Measurements from ENCODE around the gene SLC43A3.
"Not testable (repeated sequence)": the region's sequence is repeated elsewhere in the genome, so short reads cannot be mapped to it uniquely, and the experiment has no call there.

The SLC43A3 gene

GRCh38 chr11:57376095-57377090, 50.5 kb downstream of the SLC43A3 start:
- no peak for DNase-seq

GRCh38 chr11:57375490-57375889, 51.4 kb downstream of the SLC43A3 start:
- DNase-seq = no peak

DNA sequence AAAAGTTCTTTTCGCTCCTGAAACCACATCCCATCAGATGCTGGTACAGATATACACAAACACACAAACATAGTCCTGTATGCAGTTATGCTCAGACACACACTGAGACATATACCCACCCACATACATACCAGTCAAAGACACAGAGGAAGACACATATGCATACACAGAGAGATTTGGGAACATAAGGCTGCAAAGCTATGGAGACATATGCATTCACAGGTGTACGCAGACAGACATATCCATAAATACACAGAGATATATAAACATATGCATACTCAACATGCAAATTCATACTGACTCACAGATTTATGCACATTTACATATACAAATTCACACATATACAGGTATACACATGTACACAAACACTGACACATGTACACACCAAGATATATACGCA, 52.0 kb downstream of the SLC43A3 start:
- DNase-seq = no peak

GRCh38 chr11:57373146-57373545, 53.8 kb downstream of the SLC43A3 start:
- DNase-seq = no peak

GRCh38 chr11:57370941-57371340, 56.0 kb downstream of the SLC43A3 start:
- DNase-seq = no peak

- DNase-seq = no peak
Observed at GRCh38 chr11:57370251-57370650, 56.7 kb downstream of the SLC43A3 start.

GRCh38 chr11:57368845-57369232, 58.1 kb downstream of the SLC43A3 start:
- no peak for DNase-seq

GRCh38 chr11:57368106-57368844, 58.6 kb downstream of the SLC43A3 start:
- no peak for DNase-seq

DNA sequence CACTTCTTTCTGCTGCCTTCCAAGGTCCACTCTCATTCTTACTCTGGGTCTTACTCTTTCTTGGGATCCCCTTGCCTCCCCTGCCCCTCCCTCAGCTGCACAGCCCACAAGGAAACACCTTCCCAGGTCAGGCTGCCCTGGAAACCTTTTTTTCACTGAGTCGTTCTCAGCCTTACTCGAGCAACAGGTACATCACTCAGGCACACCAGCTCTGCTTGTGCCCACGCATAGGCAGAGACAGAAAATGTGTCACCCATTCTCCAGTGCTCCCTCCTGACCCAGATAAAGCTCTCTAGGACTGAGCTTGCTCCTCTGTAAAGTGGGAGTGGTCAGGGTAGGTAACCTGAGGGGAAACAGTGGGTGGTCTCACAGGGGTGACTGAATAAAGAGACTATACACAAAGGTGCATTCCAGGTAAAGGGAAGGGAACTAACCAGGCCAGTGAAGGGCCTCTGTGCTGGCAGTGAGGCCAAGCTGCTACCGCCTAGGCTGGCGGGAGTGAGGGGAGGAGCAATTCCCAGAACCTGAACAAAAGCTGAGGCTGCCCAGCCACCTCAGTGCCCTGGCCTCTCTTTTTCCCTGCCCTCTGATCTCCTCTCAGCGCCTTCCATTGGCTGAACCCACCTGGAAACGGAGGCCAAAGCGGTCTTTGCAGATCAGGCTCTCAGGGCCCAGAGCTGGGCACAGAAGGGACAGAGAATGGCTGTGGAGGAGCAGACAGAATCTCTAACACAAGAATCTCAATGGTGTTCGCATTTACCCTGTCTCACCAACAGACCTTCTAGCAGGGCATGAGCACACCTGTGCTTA, 61.9 kb downstream of the SLC43A3 start:
- peak; percentile 33 for DNase-seq

- no peak for DNase-seq
Observed at GRCh38 chr11:57363131-57364080, 63.5 kb downstream of the SLC43A3 start.

GRCh38 chr11:57361926-57362325, 65.0 kb downstream of the SLC43A3 start:
- DNase-seq = no peak

GRCh38 chr11:57361420-57361819, 65.5 kb downstream of the SLC43A3 start:
- not testable (repeated sequence) for DNase-seq

- peak; percentile 15 for DNase-seq
Observed at GRCh38 chr11:57360991-57361390, 65.9 kb downstream of the SLC43A3 start.

DNA sequence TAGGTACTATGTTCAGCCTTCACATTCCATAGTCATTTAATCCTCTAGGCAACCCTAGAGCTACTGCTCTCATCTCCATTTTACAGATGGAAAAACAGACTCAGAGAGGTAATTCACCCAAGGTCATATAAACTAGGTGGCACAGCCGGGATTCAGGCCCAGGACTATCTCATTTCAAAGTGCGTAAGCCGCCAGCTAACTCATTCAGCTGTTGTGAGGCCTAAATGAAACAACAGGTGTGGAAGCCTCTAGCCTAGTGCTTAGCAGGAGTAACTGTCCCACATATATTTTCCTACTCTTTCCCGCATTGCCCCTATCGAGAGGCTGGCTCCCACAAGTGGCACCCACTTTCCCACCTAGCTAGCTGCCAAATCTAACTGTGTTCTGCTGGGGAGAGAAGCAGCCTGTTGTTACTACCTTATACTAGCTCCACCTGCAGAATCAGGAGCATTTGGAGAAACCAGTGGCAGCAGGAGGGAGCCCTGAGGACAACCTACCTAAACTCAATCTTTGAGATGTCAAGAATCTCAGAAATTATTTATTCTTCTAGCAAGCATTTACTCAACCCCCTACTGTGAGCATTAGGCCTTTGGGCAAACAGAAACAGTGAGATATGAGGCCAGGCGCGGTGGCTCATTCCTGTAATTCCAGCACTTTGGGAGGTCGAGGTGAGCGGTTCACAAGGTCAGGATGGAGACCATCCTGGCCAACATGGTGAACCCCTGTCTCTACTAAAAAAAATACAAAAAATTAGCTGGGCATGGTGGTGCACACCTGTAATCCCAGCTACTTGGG, 66.8 kb downstream of the SLC43A3 start:
- peak; percentile 26 for DNase-seq

DNA sequence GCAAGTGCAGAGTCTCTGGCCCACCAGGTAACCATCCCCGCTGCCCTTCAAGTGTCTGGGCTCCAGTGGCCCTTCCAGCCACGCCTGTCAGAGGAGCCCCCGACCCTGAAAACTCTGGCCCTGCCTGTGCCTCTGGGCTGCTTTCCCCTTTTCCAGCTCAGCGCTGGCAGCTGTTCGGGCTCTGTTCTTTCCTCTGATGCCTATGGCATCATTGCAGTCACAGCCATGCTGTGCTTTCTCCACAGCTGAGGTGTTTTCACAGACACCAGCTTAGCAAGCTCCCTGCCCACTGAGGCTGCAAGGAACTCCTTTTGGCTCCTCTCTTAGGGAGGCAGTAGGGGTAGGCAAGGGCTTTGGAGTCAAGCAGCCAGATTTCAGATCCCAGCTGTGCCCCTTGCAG, 67.5 kb downstream of the SLC43A3 start:
- no peak for DNase-seq

- DNase-seq = no peak
Observed at GRCh38 chr11:57358991-57359390, 67.9 kb downstream of the SLC43A3 start.

DNA sequence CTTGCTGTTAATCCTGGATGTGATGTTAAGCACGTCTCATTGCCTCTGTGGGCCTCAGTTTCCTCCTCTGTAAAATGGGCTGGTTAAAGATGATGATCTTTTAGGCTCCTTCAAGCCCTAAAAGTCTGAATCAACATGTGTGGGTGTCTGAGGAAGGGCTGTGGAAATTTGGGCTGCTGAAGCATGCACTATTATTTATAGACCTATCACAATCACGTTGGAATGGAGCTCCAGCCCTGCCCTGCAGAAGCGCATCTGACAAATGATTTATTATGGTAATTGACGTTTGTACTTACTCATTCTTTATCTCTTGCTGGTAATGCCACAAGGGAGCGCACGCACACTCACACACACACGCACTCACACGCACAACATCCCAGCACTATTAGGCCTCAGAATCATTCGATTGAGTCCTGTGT, 68.4 kb downstream of the SLC43A3 start:
- no peak for DNase-seq

DNA sequence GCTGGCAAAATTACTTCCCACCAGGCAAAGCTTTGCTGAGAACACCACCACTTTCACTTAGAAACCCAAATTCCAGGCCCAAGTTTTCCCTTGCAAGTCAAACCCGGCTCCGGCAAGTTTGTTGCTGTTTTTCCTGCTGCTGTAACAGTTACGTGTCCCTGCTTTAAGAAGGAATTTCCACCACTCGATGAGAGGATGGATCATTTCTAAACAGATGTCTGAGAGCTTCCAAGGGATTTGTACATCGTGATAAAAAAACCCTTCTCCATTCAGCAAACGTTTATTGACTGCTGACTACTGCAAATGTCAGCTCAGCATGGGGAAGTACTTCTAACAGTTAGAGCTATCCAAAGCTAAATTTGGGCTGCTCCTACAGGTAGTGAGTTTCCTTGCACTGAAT, 69.1 kb downstream of the SLC43A3 start:
- no peak for DNase-seq

DNA sequence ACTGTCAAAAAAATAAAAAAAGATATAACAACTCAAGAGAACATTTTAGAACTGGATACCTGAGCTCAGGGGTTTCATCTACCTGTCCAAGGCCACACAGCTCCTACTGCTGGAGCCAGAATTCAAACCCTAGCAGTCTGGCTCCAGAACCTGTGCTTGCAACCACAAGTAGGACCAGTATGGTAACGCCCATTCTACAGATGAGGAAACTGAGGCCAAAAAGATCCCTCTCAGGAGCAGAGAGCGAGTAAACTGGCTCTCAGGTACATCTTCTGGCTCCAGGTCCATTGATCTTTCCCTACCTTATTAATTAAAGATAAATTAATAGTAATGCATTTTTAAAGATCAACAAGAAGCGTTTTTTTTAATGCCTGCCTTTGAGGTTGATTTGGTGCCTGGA, 69.6 kb downstream of the SLC43A3 start:
- DNase-seq = no peak

All from NCI-H146 (cell line).